ENCODE results near the gene TBC1D4.
"Not testable (repeated sequence)": the region's sequence is repeated elsewhere in the genome, so short reads cannot be mapped to it uniquely, and the experiment has no call there.

TBC1D4 gene

DNA sequence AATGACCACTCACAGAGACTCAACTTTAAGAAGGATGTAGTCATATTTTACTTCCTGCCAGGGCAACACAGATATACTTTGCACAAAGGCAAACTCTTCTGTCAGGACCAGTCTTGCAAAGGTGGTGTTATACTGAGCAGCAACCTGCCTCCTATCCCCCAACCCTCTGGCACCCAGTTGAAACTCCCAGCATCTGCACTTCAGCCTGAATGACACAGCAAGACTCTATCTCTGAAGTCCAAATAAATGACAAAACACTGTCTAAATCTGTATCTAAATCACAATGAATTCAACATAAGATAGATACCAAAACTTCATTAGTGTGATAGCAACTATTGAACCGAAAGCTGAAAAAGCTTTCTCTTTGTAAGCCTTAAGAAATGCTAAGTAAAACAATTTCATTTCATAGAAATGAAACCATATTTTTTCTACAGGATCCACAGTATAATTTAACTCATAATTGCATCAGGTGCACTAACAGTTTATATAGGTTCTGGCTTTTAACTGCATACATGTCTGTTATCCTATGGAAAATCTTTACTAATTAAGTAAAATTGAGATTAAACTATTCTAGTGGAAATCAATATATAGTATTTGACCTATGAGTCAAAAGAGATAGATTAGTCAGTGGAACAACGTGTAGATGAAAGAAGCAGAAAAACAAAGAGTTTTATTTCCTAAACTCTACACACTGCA lies 163.7 kb downstream of the TBC1D4 start:
- Histone ChIP-seq H2AFZ (ENCODE audit: low read depth, low read length) (no peak overlapping the region), H3K4me3 (ENCODE audit: low read length) (no peak overlapping the region), H3K27me3 (ENCODE audit: insufficient read depth, low read length) (no peaks in the 10 kb centered on the region), H3K4me1 (ENCODE audit: insufficient read depth, low read length) (no peaks in the 10 kb centered on the region), H3K36me3 (ENCODE audit: insufficient read depth, low read length) (peaks cover 2% of the 10 kb centered on the region), H3K9me3 (ENCODE audit: low read length) (no peaks in the 10 kb centered on the region)

DNA sequence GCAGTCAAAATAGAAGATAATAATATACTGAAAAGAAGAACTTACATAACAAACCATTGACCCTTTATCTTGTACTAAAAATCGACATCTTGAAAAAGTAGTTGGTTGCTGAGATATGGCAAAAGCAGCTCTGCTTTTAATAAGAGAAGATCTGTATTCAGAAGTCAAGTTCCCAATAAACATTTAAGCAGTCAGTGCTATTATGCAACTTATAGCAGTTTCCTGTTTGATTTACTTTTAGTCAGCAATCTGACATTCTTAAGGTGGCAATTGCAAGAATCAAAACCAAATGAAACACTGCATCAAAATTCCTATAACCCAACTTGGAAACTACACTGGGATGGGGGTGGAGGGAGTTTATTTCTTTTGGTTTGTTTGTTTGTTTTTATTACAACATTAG lies 165.5 kb downstream of the TBC1D4 start:
- Histone ChIP-seq H3K4me3 (ENCODE audit: low read length) (no peak overlapping the region), H2AFZ (ENCODE audit: low read depth, low read length) (no peak overlapping the region)

DNA sequence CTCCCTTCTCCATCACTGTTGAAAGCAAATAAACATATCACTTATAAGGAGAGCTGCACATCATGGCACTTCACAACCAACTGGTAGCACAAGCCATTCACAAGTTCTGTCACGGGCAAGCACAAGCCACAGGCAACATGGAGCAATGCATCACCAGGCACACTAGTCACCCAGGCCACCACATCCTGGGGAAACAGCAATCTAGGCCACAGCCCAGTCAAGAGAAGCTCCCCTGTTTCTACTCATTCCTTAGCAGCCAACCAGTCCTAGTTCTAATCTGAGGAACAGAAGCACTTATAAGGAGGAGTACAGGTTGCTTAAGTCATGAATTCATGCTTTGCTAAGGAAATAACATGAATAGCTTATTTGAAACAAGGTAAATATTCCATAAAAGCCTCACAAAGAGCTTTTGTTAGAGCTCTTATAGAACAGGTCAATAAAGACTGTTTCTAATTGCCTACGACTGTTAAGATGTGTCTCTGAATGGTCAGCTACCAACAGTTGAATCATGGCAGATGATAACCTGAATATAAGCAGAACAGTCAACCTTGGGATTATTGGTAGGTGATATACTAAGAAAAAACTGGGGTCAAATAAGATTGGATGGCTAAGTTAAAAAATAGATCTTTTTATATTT lies 169.0 kb downstream of the TBC1D4 start:
- Histone ChIP-seq H3K9me3 (ENCODE audit: low read length) (no peaks in the 10 kb centered on the region), H2AFZ (ENCODE audit: low read depth, low read length) (no peak overlapping the region), H3K4me1 (ENCODE audit: insufficient read depth, low read length) (peaks cover 8% of the 10 kb centered on the region), H3K36me3 (ENCODE audit: insufficient read depth, low read length) (no peaks in the 10 kb centered on the region), H3K4me3 (ENCODE audit: low read length) (no peak overlapping the region), H3K27me3 (ENCODE audit: insufficient read depth, low read length) (no peaks in the 10 kb centered on the region)

More for the DNA sequence above, 165.5 kb downstream of the TBC1D4 start:
- H3K27me3 ChIP-seq (ENCODE audit: insufficient read depth, low read length) = no peaks in the 10 kb centered on the region
- no peaks in the 10 kb centered on the region for H3K36me3 ChIP-seq (ENCODE audit: insufficient read depth, low read length)
- H3K4me1 ChIP-seq (ENCODE audit: insufficient read depth, low read length) = no peaks in the 10 kb centered on the region
- no peaks in the 10 kb centered on the region for H3K9me3 ChIP-seq (ENCODE audit: low read length)

DNA sequence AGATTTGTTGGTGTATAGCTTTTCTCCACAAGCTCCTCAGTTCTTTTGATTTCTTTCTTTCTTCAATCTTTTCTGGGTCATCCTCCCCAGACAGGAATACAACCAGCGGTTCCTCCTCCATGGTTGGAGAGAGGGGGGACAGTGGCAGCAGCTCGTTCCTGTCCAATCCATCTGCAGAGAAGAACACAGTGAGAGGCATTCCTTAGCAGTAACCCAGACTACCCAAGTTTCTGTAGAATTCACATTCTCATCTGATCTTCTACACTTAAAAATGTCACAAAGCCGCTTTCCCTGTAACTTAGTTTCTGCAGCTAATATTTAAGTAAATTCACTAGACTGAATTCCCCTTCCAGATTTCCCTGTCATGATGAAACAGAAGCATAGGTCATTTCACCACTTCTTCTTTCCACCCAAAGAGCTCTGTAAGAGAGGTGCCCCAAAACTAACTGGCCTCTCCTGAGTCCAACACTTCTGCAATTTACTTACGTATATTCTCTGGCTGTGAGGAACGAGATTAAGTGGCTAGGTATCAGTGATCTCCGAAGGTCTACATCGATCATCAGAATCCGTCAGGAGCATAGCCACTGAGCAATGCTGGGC lies 171.9 kb downstream of the TBC1D4 start:
- no peaks in the 10 kb centered on the region for H3K9me3 ChIP-seq (ENCODE audit: low read length)
- no peak overlapping the region for H2AFZ ChIP-seq (ENCODE audit: low read depth, low read length)
- peaks cover 8% of the 10 kb centered on the region for H3K4me1 ChIP-seq (ENCODE audit: insufficient read depth, low read length)
- H3K36me3 ChIP-seq (ENCODE audit: insufficient read depth, low read length) = no peaks in the 10 kb centered on the region
- H3K4me3 ChIP-seq (ENCODE audit: low read length) = no peak overlapping the region
- H3K27me3 ChIP-seq (ENCODE audit: insufficient read depth, low read length) = no peaks in the 10 kb centered on the region

DNA sequence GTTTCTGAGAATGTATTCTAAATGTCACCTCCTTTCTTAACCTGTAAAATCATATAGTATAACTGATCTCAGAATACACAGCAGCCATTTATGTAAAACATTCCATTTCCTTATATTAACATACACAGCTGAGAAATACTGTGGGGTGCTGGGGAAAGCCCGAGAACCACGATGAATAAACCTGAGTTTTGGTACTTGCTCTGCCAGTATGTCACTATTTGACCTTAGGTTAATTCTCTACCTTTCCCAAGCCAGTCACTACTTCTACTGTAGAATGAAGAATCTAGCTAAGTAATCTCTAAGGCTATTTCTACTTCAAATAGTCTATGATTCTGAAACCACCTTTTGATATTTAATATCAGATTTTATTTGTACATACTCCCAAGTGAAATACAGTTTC lies 173.7 kb downstream of the TBC1D4 start:
- no peaks in the 10 kb centered on the region for H3K27me3 ChIP-seq (ENCODE audit: insufficient read depth, low read length)
- no peak overlapping the region for H3K4me3 ChIP-seq (ENCODE audit: low read length)
- H2AFZ ChIP-seq (ENCODE audit: low read depth, low read length) = no peak overlapping the region

DNA sequence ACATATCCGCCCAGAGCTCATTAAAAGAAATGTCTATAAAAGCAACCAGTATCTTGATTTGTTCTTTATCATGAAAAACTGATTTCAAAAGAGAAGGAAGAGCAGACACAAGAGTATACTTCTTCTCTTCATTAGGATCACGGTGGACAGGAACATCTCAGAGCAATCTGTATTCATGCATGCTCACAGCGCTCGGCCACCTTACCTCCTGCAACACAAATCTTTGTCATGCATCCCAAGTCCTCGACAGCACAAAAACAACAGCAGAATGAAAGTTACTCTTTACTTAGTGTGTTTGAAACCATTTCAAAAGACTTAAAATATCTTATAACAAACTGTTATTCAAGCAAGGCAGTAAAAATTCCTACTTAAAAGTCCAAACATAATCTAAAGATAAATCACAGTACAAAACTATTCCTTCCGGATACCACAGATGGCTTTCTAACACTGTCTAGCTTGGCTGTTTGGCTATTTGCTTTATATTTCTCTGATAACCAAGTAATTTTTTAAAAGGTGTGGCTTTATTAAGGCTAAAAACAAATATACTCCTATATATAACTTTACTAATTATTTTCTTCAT lies 174.5 kb downstream of the TBC1D4 start:
- no peaks in the 10 kb centered on the region for H3K9me3 ChIP-seq (ENCODE audit: low read length)
- H3K4me1 ChIP-seq (ENCODE audit: insufficient read depth, low read length) = peaks cover 8% of the 10 kb centered on the region
- H3K4me3 ChIP-seq (ENCODE audit: low read length) = no peak overlapping the region
- H3K27me3 ChIP-seq (ENCODE audit: insufficient read depth, low read length) = no peaks in the 10 kb centered on the region
- H2AFZ ChIP-seq (ENCODE audit: low read depth, low read length) = no peak overlapping the region
- H3K36me3 ChIP-seq (ENCODE audit: insufficient read depth, low read length) = no peaks in the 10 kb centered on the region

More for the DNA sequence above, 173.7 kb downstream of the TBC1D4 start:
- H3K9me3 ChIP-seq (ENCODE audit: low read length) = no peaks in the 10 kb centered on the region
- no peaks in the 10 kb centered on the region for H3K36me3 ChIP-seq (ENCODE audit: insufficient read depth, low read length)
- peaks cover 8% of the 10 kb centered on the region for H3K4me1 ChIP-seq (ENCODE audit: insufficient read depth, low read length)

DNA sequence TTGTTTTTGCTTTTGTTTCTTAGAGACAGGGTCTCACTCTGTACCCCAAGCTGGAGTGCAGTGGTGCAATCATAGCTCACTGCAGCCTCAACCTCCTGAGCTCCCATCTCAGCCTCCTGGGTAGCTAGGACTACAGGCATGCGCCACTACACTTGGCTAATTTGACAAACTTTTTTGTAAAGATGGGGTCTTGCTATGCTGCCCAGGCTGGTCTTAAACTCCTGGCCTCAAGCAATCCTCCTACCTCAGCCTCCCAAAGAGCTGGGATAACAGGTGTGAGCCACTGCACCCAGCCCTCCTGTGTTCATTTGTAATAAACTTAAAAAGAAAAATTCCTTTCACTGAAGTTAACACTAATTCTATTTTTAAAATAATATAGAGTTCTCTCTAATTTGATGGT lies 175.0 kb downstream of the TBC1D4 start:
- not testable (repeated sequence) for H3K4me1 ChIP-seq (ENCODE audit: insufficient read depth, low read length); H3K27me3 ChIP-seq (ENCODE audit: insufficient read depth, low read length); H3K4me3 ChIP-seq (ENCODE audit: low read length); H3K36me3 ChIP-seq (ENCODE audit: insufficient read depth, low read length); H3K9me3 ChIP-seq (ENCODE audit: low read length); H2AFZ ChIP-seq (ENCODE audit: low read depth, low read length)

DNA sequence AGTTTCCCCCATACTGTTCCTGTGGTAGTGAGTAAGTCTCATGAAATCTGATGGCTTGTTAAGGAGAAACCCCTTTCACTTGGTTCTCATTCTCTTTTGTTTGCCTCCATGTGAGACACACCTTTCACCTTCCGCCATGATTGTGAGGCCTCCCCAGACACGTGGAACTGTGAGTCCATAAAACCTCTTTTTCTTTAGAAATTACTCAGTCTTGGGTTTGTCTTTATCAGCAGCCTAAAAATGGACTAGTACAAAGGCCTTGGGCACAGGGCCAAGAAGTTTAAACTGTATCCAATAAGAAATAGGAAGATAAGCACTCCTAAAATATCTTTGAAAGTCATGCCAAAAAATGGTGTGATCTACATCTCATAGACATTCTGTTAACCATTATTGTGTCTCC lies 176.9 kb downstream of the TBC1D4 start:
- Histone ChIP-seq H3K4me1 (ENCODE audit: insufficient read depth, low read length) (peaks cover 5% of the 10 kb centered on the region), H3K27me3 (ENCODE audit: insufficient read depth, low read length) (no peaks in the 10 kb centered on the region), H2AFZ (ENCODE audit: low read depth, low read length) (no peak overlapping the region)

DNA sequence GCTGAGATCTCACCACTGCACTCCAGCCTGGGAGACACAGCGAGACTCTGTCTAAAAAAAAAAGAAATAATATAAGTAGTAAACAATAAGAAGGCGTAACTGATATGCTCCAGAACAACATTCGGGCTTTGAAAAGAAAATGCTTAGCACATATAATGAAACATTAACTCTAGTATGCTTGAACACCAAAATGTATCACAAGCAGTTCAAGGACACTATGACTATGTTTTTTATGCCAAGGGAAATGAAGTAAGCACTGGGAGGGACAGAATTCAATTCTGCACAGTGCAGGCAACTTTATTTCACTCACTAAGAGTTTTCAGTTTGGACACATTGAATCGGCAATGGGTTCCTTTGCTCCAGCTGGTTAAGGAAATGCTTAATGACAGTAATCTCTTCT lies 178.7 kb downstream of the TBC1D4 start:
- Histone ChIP-seq H3K9me3 (ENCODE audit: low read length) (no peaks in the 10 kb centered on the region), H3K4me3 (ENCODE audit: low read length) (no peak overlapping the region), H3K36me3 (ENCODE audit: insufficient read depth, low read length) (no peaks in the 10 kb centered on the region), H3K4me1 (ENCODE audit: insufficient read depth, low read length) (peaks cover 11% of the 10 kb centered on the region), H3K27me3 (ENCODE audit: insufficient read depth, low read length) (no peaks in the 10 kb centered on the region), H2AFZ (ENCODE audit: low read depth, low read length) (no peak overlapping the region)

More for the DNA sequence above, 176.9 kb downstream of the TBC1D4 start:
- H3K4me3 ChIP-seq (ENCODE audit: low read length) = no peak overlapping the region
- no peaks in the 10 kb centered on the region for H3K9me3 ChIP-seq (ENCODE audit: low read length)
- no peaks in the 10 kb centered on the region for H3K36me3 ChIP-seq (ENCODE audit: insufficient read depth, low read length)

DNA sequence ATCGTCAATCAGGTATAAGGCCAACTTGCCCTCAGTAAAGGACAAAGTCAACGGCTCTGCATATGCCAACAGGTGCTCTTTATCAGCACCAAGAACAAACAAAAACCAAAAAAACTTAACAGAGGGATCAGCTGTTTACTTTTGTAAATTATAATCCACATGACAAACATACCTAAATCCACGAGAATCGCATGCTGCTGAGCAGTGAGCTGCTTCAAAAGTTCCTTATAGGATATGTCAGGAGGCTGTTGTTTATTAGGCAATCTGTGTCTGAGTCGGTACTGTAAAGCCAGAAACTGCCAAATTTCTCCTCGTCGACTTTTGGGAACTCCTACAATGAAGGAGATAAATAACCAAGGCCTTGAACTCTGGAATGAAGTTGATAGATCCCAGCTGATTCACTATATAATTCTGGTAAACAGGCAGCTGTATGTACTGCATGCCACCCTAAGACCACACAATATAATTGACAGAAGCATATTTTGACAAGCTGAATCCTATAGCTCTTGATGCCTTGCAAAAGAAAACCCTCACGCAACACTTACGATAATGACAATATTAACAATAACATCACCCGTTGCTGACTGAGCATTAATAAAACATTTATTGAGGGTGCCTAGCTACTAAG lies 179.8 kb downstream of the TBC1D4 start:
- no peaks in the 10 kb centered on the region for H3K27me3 ChIP-seq (ENCODE audit: insufficient read depth, low read length)
- no peak overlapping the region for H2AFZ ChIP-seq (ENCODE audit: low read depth, low read length)
- H3K36me3 ChIP-seq (ENCODE audit: insufficient read depth, low read length) = no peaks in the 10 kb centered on the region
- peaks cover 11% of the 10 kb centered on the region for H3K4me1 ChIP-seq (ENCODE audit: insufficient read depth, low read length)
- no peaks in the 10 kb centered on the region for H3K9me3 ChIP-seq (ENCODE audit: low read length)
- no peak overlapping the region for H3K4me3 ChIP-seq (ENCODE audit: low read length)

DNA sequence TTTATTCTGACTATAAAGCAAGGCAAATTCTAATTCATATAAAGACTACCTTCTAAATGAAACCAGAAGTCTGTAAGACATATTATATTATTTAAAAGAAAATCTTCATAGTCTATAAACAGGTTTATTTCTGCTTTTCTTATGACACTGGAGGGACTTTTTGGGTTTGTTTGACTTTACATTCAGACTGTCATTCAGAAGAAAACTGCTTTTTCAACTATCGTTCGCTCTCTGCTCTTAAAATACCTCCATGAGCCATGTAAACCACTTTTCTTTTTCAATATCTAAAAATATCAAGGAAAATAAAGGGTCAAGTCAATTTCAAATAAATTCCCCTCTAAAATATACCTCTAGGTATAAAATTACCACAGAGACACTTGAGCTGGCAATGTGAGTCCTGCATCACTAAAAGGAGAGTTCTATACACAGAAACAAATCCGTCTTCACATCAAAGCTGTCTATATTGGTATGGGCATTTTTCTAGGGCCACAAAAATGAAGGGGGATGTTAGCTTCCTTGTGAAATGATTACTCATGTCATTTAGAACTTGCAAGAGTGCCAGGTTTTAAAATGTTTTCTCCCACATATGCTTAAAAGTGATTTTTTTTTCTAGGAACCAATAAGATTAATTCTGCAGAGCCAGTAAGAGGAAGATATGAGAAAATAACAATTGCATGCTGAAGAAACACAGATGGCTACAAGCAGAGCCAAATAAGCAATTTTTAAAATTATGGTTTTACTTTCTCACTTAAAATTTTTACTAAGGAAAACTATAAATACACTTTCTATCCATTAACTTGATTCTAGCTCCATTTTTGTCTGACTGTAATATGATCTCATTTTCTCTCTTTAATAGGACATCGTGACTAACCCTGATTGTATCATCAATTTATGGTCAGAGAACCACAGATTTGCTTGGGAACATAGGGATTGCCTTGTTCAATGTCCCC lies 181.8 kb downstream of the TBC1D4 start:
- Histone ChIP-seq H2AFZ (ENCODE audit: low read depth, low read length) (no peak overlapping the region), H3K9me3 (ENCODE audit: low read length) (no peaks in the 10 kb centered on the region), H3K4me1 (ENCODE audit: insufficient read depth, low read length) (peaks cover 11% of the 10 kb centered on the region)

DNA sequence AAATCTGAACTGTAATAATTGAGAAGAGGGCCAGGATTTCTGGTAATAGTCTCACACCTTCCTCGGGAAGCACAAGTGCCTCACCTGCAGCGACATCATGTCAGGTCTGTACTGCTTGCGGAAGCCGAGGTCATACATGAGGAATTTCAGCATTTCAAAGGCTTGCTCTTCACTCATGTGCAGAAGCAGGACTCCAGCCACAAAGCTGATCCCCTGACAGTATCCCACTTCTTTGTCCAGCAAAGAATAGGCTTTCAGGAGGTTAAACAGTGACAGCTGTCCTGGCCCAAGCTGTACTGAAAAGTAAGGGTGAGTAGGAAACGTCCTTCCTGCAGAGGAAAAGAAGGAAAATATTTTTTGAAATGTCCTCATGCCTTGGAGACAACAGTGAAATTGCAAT lies 182.7 kb downstream of the TBC1D4 start:
- H2AFZ ChIP-seq (ENCODE audit: low read depth, low read length) = peak overlapping the region; percentile 3
- H3K4me1 ChIP-seq (ENCODE audit: insufficient read depth, low read length) = peaks cover 11% of the 10 kb centered on the region
- no peaks in the 10 kb centered on the region for H3K9me3 ChIP-seq (ENCODE audit: low read length)
- no peaks in the 10 kb centered on the region for H3K27me3 ChIP-seq (ENCODE audit: insufficient read depth, low read length)
- H3K4me3 ChIP-seq (ENCODE audit: low read length) = no peak overlapping the region
- no peaks in the 10 kb centered on the region for H3K36me3 ChIP-seq (ENCODE audit: insufficient read depth, low read length)

More for the DNA sequence above, 181.8 kb downstream of the TBC1D4 start:
- H3K36me3 ChIP-seq (ENCODE audit: insufficient read depth, low read length) = no peaks in the 10 kb centered on the region
- H3K4me3 ChIP-seq (ENCODE audit: low read length) = no peak overlapping the region
- H3K27me3 ChIP-seq (ENCODE audit: insufficient read depth, low read length) = no peaks in the 10 kb centered on the region
